ENCODE data around the gene CDHR5. TPM values are rescaled to one million over a fixed set of nuclear protein-coding genes. Genes with fewer than 3 reads are reported as not detected.
"Not testable (repeated sequence)": the region's sequence is repeated elsewhere in the genome, so short reads cannot be mapped to it uniquely, and the experiment has no call there.

The CDHR5 gene
- total RNA-seq, 4 donors from 2014 or later, result 0.26 to 0.55 (median 0.29) TPM; not detected in 1

- Histone ChIP-seq H3K27me3 (no peaks in the 10 kb centered on the region), H3K36me3 (no peaks in the 10 kb centered on the region), H3K9me3 (no peaks in the 10 kb centered on the region), H3K27ac (no peak overlapping the region), H3K4me3 (no peak overlapping the region), H3K4me1 (no peaks in the 10 kb centered on the region)
- intact Hi-C loops (cut with DNase I; ENCODE audit: low total_unique reads), result no loop called here
- DNase-seq, result no peak
- TF ChIP-seq POLR2A (IDR thresholded peaks at IDR 0.05) (no peak), CTCF (IDR thresholded peaks at IDR 0.05) (no peak)
Measured at GRCh38 chr11:653837-654236, 29.1 kb upstream of the CDHR5 start.

- H3K36me3 ChIP-seq; H3K27me3 ChIP-seq; H3K4me3 ChIP-seq; H3K4me1 ChIP-seq; intact Hi-C loops (cut with DNase I; ENCODE audit: low total_unique reads); H3K9me3 ChIP-seq; H3K27ac ChIP-seq; DNase-seq: not testable (repeated sequence)
Measured at GRCh38 chr11:653136-653535, 28.4 kb upstream of the CDHR5 start.

GRCh38 chr11:650482-650881 lies 25.7 kb upstream of the CDHR5 start:
- TF ChIP-seq POLR2A (IDR thresholded peaks at IDR 0.05), result no peak
- no peak for TF ChIP-seq CTCF (IDR thresholded peaks at IDR 0.05)
- no peak overlapping the region for H3K4me3 ChIP-seq
- intact Hi-C loops (cut with DNase I; ENCODE audit: low total_unique reads), result no loop called here

GRCh38 chr11:647672-648158 lies 23.0 kb upstream of the CDHR5 start:
- intact Hi-C loops (cut with DNase I; ENCODE audit: low total_unique reads); H3K27me3 ChIP-seq; H3K4me3 ChIP-seq; H3K4me1 ChIP-seq; H3K27ac ChIP-seq; H3K36me3 ChIP-seq; DNase-seq; H3K9me3 ChIP-seq: not testable (repeated sequence)

More at GRCh38 chr11:650482-650881, 25.7 kb upstream of the CDHR5 start:
- DNase-seq, result no peak
- Histone ChIP-seq H3K27ac (no peak overlapping the region), H3K4me1 (no peaks in the 10 kb centered on the region), H3K27me3 (no peaks in the 10 kb centered on the region), H3K36me3 (no peaks in the 10 kb centered on the region), H3K9me3 (no peaks in the 10 kb centered on the region)

GRCh38 chr11:646214-646613 lies 21.5 kb upstream of the CDHR5 start:
- Histone ChIP-seq H3K27me3 (no peaks in the 10 kb centered on the region), H3K9me3 (no peaks in the 10 kb centered on the region), H3K36me3 (no peaks in the 10 kb centered on the region), H3K27ac (no peak overlapping the region), H3K4me1 (no peaks in the 10 kb centered on the region), H3K4me3 (no peak overlapping the region)
- intact Hi-C loops (cut with DNase I; ENCODE audit: low total_unique reads), result no loop called here
- TF ChIP-seq CTCF (IDR thresholded peaks at IDR 0.05) (no peak), POLR2A (IDR thresholded peaks at IDR 0.05) (no peak)
- DNase-seq, result no peak

GRCh38 chr11:645536-645935 lies 20.8 kb upstream of the CDHR5 start:
- H3K4me1 ChIP-seq, result no peaks in the 10 kb centered on the region
- no peaks in the 10 kb centered on the region for H3K27me3 ChIP-seq
- H3K9me3 ChIP-seq, result no peaks in the 10 kb centered on the region
- no peak overlapping the region for H3K27ac ChIP-seq
- TF ChIP-seq CTCF (IDR thresholded peaks at IDR 0.05) (no peak), POLR2A (IDR thresholded peaks at IDR 0.05) (no peak)
- intact Hi-C loops (cut with DNase I; ENCODE audit: low total_unique reads), result no loop called here
- H3K4me3 ChIP-seq, result no peak overlapping the region
- H3K36me3 ChIP-seq, result no peaks in the 10 kb centered on the region
- DNase-seq, result no peak
